Stomach (tissue), 4 donors: Measurements from ENCODE around the gene MAPK4.

ENCODE experiments used
- EP300 ChIP-seq: sonication (generic); formaldehyde crosslinking; IDR thresholded peaks from one replicate; pipeline ENCODE4 v1.6.1; 2017; ENCODE audit warnings: antibody characterized with exemption
- POLR2A ChIP-seq, 4 donors: fragments of 450-650 bp; IDR thresholded peaks; one replicate each; pipeline ENCODE4 v1.6.1; 2016; ENCODE audit warnings: antibody characterized with exemption in 4 of 4, control low read depth in 2 of 4, mild to moderate bottlenecking in 1 of 4, moderate library complexity in 1 of 4
- POLR2AphosphoS5 ChIP-seq, 3 donors: sonication (generic); formaldehyde crosslinking; IDR thresholded peaks; one replicate each; pipeline ENCODE4 v1.6.1; 2016; ENCODE audit warnings: antibody characterized with exemption in 3 of 3
- TF ChIP-seq, protein P1 (sequence below), 7 experiments: fragments of 450-650 bp in 4 of 7; fragments of 200-600 bp in 3 of 7; sonication (generic) in 3 of 7; IDR thresholded peaks; one replicate each; pipeline ENCODE4 v1.5.1; 2016 to 2019; ENCODE audit warnings: antibody characterized with exemption in 7 of 7, control low read depth in 2 of 7, mild to moderate bottlenecking in 1 of 7

DNA sequence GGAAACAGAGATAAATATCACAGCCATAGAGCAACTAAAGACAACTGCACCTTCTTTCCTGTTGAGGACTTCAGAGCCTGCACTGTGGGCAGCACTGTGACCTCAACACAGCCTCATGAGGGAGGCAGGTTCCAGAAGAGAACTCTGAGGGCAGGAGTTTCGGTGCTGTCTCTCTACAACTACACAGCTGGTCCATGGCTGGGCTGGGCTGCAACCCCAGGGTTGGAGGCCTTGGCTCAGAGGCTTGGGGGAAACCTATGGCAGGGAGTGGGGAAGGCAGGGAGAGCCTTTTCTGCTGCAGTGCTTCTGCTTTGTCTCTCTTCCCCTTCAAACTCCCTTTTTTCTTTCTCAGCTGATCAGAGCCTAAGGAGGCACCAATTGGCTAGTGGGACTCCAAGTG lies 193.4 kb downstream of the MAPK4 start:
- TF ChIP-seq, protein P1, sequence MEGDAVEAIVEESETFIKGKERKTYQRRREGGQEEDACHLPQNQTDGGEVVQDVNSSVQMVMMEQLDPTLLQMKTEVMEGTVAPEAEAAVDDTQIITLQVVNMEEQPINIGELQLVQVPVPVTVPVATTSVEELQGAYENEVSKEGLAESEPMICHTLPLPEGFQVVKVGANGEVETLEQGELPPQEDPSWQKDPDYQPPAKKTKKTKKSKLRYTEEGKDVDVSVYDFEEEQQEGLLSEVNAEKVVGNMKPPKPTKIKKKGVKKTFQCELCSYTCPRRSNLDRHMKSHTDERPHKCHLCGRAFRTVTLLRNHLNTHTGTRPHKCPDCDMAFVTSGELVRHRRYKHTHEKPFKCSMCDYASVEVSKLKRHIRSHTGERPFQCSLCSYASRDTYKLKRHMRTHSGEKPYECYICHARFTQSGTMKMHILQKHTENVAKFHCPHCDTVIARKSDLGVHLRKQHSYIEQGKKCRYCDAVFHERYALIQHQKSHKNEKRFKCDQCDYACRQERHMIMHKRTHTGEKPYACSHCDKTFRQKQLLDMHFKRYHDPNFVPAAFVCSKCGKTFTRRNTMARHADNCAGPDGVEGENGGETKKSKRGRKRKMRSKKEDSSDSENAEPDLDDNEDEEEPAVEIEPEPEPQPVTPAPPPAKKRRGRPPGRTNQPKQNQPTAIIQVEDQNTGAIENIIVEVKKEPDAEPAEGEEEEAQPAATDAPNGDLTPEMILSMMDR (IDR thresholded peaks at IDR 0.05), result no peak
- TF ChIP-seq POLR2A (IDR thresholded peaks at IDR 0.05) (no peak), EP300 (no peak), POLR2AphosphoS5 (IDR thresholded peaks at IDR 0.05) (no peak)
